ENCODE results near the gene GNAQ.

- TF ChIP-seq CTCF (IDR thresholded peaks at IDR 0.05; ENCODE audit: low read depth, low read length, poor library complexity, severe bottlenecking) (no peak), EZH2phosphoT487 (IDR thresholded peaks at IDR 0.05; ENCODE audit: borderline replicate concordance, low read length) (no peak)
These were observed 288.2 kb downstream of the GNAQ start for GRCh38 chr9:77743386-77743785.

All from DOHH2 (cell line).